HepG2 (cell line): ENCODE measurements around the gene PASK. TPM values are rescaled to one million over a fixed set of nuclear protein-coding genes. Genes with fewer than 3 reads are reported as not detected.

ENCODE experiments used
- ARID4A ChIP-seq: sonication (generic); formaldehyde crosslinking; IDR thresholded peaks from 2 replicates; pipeline ENCODE4 v1.5.0; 2020; ENCODE audit warnings: mild to moderate bottlenecking, missing genetic modification reagents, borderline replicate concordance
- DDIT3 ChIP-seq: sonication (generic); formaldehyde crosslinking; IDR thresholded peaks from 2 replicates; pipeline ENCODE4 v1.4.0; 2020; ENCODE audit warnings: mild to moderate bottlenecking, missing genetic modification reagents
- ETS1 ChIP-seq: sonication (generic); formaldehyde crosslinking; IDR thresholded peaks from 2 replicates; pipeline ENCODE4 v1.4.0; 2020; ENCODE audit warnings: missing genetic modification reagents
- FOXJ3 ChIP-seq: sonication (generic); formaldehyde crosslinking; IDR thresholded peaks from 2 replicates; pipeline ENCODE4 v1.4.0; 2020; ENCODE audit warnings: missing genetic modification reagents, mild to moderate bottlenecking, borderline replicate concordance
- KLF11 ChIP-seq: IDR thresholded peaks from 2 replicates; pipeline ENCODE4 v1.6.1; 2016; ENCODE audit warnings: missing compliant biosample characterization
- NR2F6 ChIP-seq, 2 experiments: IDR thresholded peaks; 2 replicates each; pipeline ENCODE4 v1.6.1; 2016; ENCODE audit warnings: antibody characterized with exemption in 1 of 2, mild to moderate bottlenecking in 1 of 2
- U2AF2 ChIP-seq: fragments of 200-400 bp; formaldehyde crosslinking; IDR thresholded peaks from 2 replicates; pipeline ENCODE4 v1.6.1; 2017; ENCODE audit warnings: low read depth, mild to moderate bottlenecking, low read length
- ZBTB14 ChIP-seq: sonication (generic); formaldehyde crosslinking; IDR thresholded peaks from 2 replicates; pipeline ENCODE4 v1.4.0; 2020; ENCODE audit warnings: missing genetic modification reagents
- ZEB1 ChIP-seq: IDR thresholded peaks from 2 replicates; pipeline ENCODE4 v1.6.1; 2012; ENCODE audit warnings: mild to moderate bottlenecking, low read depth, inconsistent platforms; ENCODE audit not compliant: insufficient replicate concordance
- ZFAT ChIP-seq: sonication (generic); formaldehyde crosslinking; conservative IDR thresholded peaks from 2 replicates; pipeline ENCODE4 v1.8.1; 2023; ENCODE audit warnings: missing genetic modification reagents, inconsistent platforms
- ZFP90 ChIP-seq: sonication (generic); formaldehyde crosslinking; IDR thresholded peaks from 2 replicates; pipeline ENCODE4 v1.8.0; 2022; ENCODE audit warnings: missing genetic modification reagents, mild to moderate bottlenecking, inconsistent platforms, borderline replicate concordance
- ZNF331 ChIP-seq: sonication (generic); formaldehyde crosslinking; IDR thresholded peaks from 2 replicates; pipeline ENCODE4 v1.4.0; 2020; ENCODE audit warnings: missing genetic modification reagents
- ZNF629 ChIP-seq: sonication (generic); formaldehyde crosslinking; conservative IDR thresholded peaks from 2 replicates; pipeline ENCODE4 v1.5.0; 2020; ENCODE audit warnings: missing genetic modification reagents
- ZNF687 ChIP-seq: sonication (generic); formaldehyde crosslinking; IDR thresholded peaks from 2 replicates; pipeline ENCODE4 v1.5.1; 2020; ENCODE audit warnings: mild to moderate bottlenecking, missing genetic modification reagents, moderate library complexity
- ZNF775 ChIP-seq: sonication (generic); formaldehyde crosslinking; IDR thresholded peaks from 2 replicates; pipeline ENCODE4 v1.4.0; 2020; ENCODE audit warnings: missing genetic modification reagents, mild to moderate bottlenecking, moderate library complexity, borderline replicate concordance
- ZNF777 ChIP-seq: sonication (generic); formaldehyde crosslinking; IDR thresholded peaks from 2 replicates; pipeline ENCODE4 v1.4.0; 2020; ENCODE audit warnings: missing genetic modification reagents
- ZNF883 ChIP-seq: sonication (generic); formaldehyde crosslinking; IDR thresholded peaks from 2 replicates; pipeline ENCODE4 v1.5.1; 2020; ENCODE audit warnings: mild to moderate bottlenecking, missing genetic modification reagents; ENCODE audit errors: not compliant biosample characterization
- polyA plus RNA-seq, 8 experiments: library from polyadenylated mRNA; depleted of rRNA in 3 of 8; stranded (reverse) in 7 of 8; unstranded in 1 of 8; fragments of >200 nt; fragmentation: Illumina TruSeq in 4 of 8; extraction: Trizol in 4 of 8; gene quantifications; 2 replicates each; pipeline versions ENCODE4 v1.2.1 to v1.2.3, GENCODE V29; 2011 to 2016; ENCODE audit warnings: low read depth in 4 of 8, missing spikeins in 1 of 8, mixed read lengths in 1 of 8; ENCODE audit not compliant: insufficient read depth in 1 of 8
- total RNA-seq, 5 experiments: library from RNA; depleted of rRNA; stranded (reverse); fragments of >200 nt; fragmentation: Illumina TruSeq; extraction: Trizol; gene quantifications; 2 replicates each; pipeline ENCODE4 v1.2.3, GENCODE V29; 2016; ENCODE audit warnings: low read depth in 1 of 5

PASK gene
- total and polyA plus RNA-seq, 2 of the 13 experiments (the other 11 are each of a cell fraction or from before 2014, with no cell fraction given), result 6.9 to 17.0 TPM

GRCh38 chr2:241081643-241082340 is 67.5 kb downstream of the PASK start (continued):
- TF ChIP-seq ARID4A (CRISPR knock-in tag) (peak; percentile 33; the same call in 1 of the 2 replicates), ZNF629 (CRISPR knock-in tag) (peak; percentile 48; the same call in 1 of the 2 replicates), ZNF777 (CRISPR knock-in tag) (peak; percentile 49; the same call in 1 of the 2 replicates), ZNF883 (no peak), NR2F6 (IDR thresholded peaks at IDR 0.05) (peak; percentile 47; the same call in 1 of the 2 replicates), NR2F6 (CRISPR knock-in tag; IDR thresholded peaks at IDR 0.05) (0 out of 2 replicates have a peak, but pooled peaks have one; percentile 7), ZBTB14 (CRISPR knock-in tag) (0 out of 2 replicates have a peak, but pooled peaks have one; percentile 33), ZNF331 (CRISPR knock-in tag) (no peak), ETS1 (0 out of 2 replicates have a peak, but pooled peaks have one; percentile 49), FOXJ3 (CRISPR knock-in tag) (0 out of 2 replicates have a peak, but pooled peaks have one; percentile 21), U2AF2 (no peak), ZNF775 (no peak), ZNF687 (CRISPR knock-in tag) (0 out of 2 replicates have a peak, but pooled peaks have one; percentile 38), ZFAT (CRISPR knock-in tag) (no peak), KLF11 (no peak), ZEB1 (no peak), ZFP90 (CRISPR knock-in tag) (peak; percentile 58; the same call in 1 of the 2 replicates), DDIT3 (CRISPR knock-in tag) (no peak)
